Lower leg skin (tissue), 4 donors: ENCODE results near the gene BARHL2. TPM values are rescaled to one million over a fixed set of nuclear protein-coding genes. Genes with fewer than 3 reads are reported as not detected.

ENCODE experiments used
- DNase-seq, 2 donors: peaks; one replicate each; pipeline ENCODE4 v3.0.0-alpha.2; 2019; ENCODE audit warnings: low spot score in 2 of 2
- H3K4me3 ChIP-seq: fragments of 200-600 bp; sonication (generic); 2 replicates; pipeline ENCODE4 v1.5.1; 2017; ENCODE audit warnings: mild to moderate bottlenecking, low read depth; ENCODE audit not compliant: poor library complexity, severe bottlenecking
- POLR2A ChIP-seq, 2 donors: fragments of 450-650 bp; IDR thresholded peaks; one replicate each; pipeline ENCODE4 v1.6.1; 2016 to 2017; ENCODE audit warnings: antibody characterized with exemption in 2 of 2, mild to moderate bottlenecking in 1 of 2, moderate library complexity in 1 of 2
- WGBS, 2 donors: methylation state at CpG; one replicate each; pipeline ENCODE4 v1.1.5; 2018; 5-methylcytosine and 5-hydroxymethylcytosine counted together
- intact Hi-C: fragments of 100-400 bp; cut with DNase I; formaldehyde crosslinking; loops from one replicate; pipeline ENCODE4 v1.15.0; 2023; ENCODE audit warnings: low total_unique reads
- total RNA-seq, 4 donors: library from RNA; depleted of rRNA; stranded (reverse); fragments of >200 nt; gene quantifications; one replicate each; pipeline ENCODE4 v1.1.0, GENCODE V29; 2016
- TF ChIP-seq, protein P1 (sequence below), 3 donors: fragments of 450-650 bp; IDR thresholded peaks; one replicate each; pipeline ENCODE4 v1.5.1; 2016; ENCODE audit warnings: antibody characterized with exemption in 3 of 3, mild to moderate bottlenecking in 3 of 3, moderate library complexity in 2 of 3

The BARHL2 gene
- total RNA-seq, 4 donors from 2014 or later: not detected

DNA sequence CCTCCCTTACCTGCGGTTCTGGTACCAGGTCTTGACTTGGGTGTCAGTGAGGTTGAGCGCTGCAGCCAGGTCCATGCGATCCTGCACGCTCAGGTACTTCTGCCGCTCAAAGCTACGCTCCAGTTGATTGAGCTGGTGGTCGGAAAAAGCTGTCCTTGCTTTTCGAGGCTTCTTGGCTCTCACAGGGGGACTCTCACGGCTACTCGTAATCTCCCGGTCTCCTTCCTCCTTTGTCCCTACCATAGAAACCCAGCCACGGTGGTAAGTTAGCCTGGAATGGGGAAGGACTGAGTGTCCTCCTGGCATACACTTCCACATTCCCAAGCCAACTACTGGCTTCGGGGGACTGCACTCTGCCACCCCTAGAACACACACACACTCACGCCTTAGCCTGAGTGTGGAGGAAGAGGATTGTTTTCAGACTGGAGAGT, 2.6 kb downstream of the BARHL2 start:
- WGBS, 2 donors: 7 to 8% methylated on average over 13 to 14 of the region's 14 CpGs
- DNase-seq: no peak
- intact Hi-C loops: no loop called here

DNA sequence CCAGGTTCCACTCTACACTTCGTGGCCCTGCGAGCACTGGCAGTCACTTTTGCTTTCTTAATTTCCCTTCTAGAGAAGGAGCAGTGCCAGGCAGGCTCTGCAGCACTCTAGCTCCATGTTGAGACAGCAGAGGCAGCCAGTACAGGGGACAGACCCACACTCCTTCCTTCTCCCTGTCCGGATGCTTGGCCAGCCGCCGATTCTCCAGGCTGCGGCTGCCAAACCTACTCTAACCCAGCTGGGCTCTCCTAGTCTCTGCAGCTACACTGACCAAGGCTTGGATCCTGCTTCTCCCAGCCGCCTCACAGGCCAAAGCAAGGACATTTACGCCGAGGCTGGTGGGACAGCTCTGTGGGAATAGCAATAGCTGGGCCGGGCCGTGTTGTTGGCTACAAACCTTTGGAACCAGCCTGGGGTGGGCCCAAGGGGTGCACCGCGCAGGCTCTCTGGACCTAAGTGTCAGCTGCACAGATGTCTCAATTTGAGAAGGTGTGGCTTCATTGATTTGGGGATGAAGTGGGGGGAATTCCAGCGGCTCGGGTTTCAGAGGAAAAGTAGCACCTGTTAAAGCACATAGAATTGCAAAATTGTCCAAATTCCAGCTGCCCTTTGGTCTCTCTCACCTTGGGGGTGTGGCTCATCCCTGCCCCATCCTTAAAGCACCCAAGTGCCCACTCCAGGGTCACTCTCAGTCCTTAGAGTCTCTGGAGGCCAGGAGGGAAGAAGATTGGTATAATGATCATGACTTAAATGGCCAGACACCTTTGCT, 3.2 kb downstream of the BARHL2 start:
- no peak for DNase-seq
- no peak for TF ChIP-seq POLR2A (IDR thresholded peaks at IDR 0.05)
- TF ChIP-seq, protein P1, sequence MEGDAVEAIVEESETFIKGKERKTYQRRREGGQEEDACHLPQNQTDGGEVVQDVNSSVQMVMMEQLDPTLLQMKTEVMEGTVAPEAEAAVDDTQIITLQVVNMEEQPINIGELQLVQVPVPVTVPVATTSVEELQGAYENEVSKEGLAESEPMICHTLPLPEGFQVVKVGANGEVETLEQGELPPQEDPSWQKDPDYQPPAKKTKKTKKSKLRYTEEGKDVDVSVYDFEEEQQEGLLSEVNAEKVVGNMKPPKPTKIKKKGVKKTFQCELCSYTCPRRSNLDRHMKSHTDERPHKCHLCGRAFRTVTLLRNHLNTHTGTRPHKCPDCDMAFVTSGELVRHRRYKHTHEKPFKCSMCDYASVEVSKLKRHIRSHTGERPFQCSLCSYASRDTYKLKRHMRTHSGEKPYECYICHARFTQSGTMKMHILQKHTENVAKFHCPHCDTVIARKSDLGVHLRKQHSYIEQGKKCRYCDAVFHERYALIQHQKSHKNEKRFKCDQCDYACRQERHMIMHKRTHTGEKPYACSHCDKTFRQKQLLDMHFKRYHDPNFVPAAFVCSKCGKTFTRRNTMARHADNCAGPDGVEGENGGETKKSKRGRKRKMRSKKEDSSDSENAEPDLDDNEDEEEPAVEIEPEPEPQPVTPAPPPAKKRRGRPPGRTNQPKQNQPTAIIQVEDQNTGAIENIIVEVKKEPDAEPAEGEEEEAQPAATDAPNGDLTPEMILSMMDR (IDR thresholded peaks at IDR 0.05): no peak
- intact Hi-C loops: no loop called here
- WGBS, 2 donors: 3% methylated on average over 15 of the region's 15 CpGs
- no peak overlapping the region for H3K4me3 ChIP-seq

More for the DNA sequence above, 2.6 kb downstream of the BARHL2 start:
- TF ChIP-seq, protein P1 (IDR thresholded peaks at IDR 0.05): no peak
- TF ChIP-seq POLR2A (IDR thresholded peaks at IDR 0.05): no peak
- H3K4me3 ChIP-seq: no peak overlapping the region

DNA sequence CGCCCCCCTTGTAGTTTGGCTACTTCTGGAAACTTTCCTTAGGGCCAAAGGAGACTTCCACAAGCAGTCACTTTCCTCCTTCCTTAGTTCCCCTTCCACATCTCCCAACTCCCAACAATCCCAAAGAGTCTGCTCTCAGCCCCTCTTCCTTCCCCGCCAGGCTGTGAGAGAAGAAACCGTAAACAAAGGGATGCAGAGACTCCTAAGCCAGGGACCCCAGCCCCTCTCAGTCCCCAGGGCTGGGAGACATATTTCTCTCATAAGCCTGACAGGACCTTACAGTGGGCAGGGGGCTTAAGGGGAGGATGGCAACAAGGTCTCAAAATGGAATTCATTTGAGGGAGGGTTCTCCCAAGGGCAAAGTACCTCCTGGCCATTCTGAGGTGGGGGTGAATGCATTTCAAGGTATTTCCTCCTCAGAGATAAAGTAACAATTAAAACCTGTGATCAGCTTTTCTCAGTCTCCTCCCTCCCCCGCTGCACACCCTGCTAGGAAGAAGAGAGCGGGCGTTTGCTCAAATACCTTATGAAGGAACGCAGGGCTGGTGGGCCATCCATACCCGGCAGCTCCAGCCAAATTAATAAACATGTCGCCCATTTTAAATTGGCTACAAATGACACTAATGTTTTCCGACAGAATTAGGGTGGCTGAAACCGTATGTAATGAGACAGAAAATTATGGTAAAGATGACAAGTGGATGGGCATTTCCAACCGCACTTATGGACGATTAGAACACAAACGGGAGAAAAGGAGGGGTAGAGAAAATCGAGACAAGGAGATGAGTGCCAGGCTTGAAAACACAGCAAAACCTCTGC, 4.0 kb downstream of the BARHL2 start:
- intact Hi-C loops: no loop called here
- no peak overlapping the region for H3K4me3 ChIP-seq
- no peak for DNase-seq
- no peak for TF ChIP-seq POLR2A (IDR thresholded peaks at IDR 0.05)
- TF ChIP-seq, protein P1 (IDR thresholded peaks at IDR 0.05): no peak
- 14 to 15% methylated on average over 15 of the region's 15 CpGs for WGBS, 2 donors

DNA sequence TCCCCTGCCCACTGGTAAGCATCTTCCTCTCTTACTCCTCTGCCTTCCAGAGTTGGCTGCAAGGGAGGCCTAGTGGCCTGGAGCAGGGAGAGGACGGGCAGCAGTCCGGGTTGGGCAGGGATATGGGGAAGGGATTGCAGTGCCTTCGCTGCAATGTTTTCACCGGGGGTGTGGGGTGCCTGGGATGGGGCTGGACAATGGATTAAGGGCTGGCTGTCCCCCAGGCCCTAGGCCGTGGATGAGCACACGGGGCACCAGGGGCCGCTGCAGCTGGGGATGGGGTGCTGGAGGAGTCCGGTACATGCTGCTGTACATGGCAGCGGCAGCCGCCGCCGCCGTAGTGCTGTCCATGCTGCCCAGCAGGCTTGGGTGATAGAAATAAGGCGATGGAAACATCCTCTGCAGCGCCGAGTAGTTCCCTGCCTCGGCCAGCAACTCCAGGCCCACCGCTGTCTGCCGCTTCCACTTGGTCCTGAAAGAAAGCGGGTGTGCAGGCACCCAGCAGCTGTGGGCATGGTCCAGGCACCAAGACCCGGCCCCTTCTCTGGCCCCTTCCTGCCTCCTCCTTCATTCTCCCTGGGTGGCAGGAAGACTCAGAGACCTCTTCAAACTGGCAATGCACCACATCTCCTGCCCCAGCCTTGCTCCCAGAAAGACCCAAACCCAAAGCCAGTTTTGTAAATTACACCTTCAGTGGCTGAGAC, 4.8 kb downstream of the BARHL2 start:
- TF ChIP-seq POLR2A (IDR thresholded peaks at IDR 0.05): no peak
- TF ChIP-seq, protein P1 (IDR thresholded peaks at IDR 0.05): no peak
- no peak for DNase-seq
- no peak overlapping the region for H3K4me3 ChIP-seq
- intact Hi-C loops: no loop called here
- 11 to 18% methylated on average over 15 to 18 of the region's 21 CpGs for WGBS, 2 donors

DNA sequence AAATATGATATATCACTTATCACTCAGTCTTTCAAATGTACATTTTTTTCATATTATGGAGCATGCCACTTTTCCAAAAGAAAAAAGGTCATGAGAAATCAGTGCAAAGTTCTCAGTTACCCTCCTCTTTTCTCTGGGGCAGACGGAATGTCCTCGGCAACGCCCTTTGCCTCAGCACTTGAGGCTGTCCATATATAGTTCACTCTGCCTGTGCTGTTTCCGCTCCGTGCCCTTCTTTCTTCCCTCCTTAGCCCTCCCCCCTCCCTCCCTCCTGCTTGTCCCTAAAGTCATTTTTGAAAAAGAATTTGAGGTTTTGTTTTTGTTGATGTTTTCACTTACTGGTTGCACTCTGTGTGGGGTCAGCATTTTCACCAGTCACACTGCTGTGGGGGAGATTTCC, 5.4 kb downstream of the BARHL2 start:
- no peak for TF ChIP-seq POLR2A (IDR thresholded peaks at IDR 0.05)
- TF ChIP-seq, protein P1 (IDR thresholded peaks at IDR 0.05): no peak
- DNase-seq: no peak
- intact Hi-C loops: no loop called here
- H3K4me3 ChIP-seq: no peak overlapping the region
- 5 to 16% methylated on average over 5 of the region's 5 CpGs for WGBS, 2 donors
